HG03045 (cell line): ENCODE results near the gene NLRP6.
A peak's percentile ranks its signal among the peaks of the same experiment; 100 is the strongest.

Experiments
- ATAC-seq: cut with Tn5 transposase; IDR thresholded peaks from one replicate; pipeline ENCODE4 v1.9.1; 2021; ENCODE audit warnings: mild to moderate bottlenecking, moderate library complexity; ENCODE audit not compliant: unreplicated experiment

Gene NLRP6

DNA sequence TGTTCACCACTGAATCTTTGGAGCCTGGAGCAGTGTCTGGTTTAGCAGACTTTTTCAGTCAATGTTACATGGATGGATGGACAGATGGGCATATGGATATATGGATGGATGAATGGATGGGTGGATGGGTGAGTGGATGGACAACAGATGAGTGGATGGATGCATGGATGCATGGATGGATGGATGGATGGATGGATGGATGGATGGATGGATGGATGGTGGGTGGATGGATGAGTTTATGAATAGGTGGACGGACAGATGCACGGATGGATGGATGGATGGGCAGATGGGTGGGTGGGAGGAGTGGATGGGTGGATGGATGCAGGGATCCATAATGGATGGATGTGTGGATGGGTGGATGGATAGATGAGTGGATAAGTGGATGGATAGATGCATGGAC lies 22.4 kb upstream of the NLRP6 start:
- no peak for ATAC-seq

- ATAC-seq = no peak
These were observed 21.1 kb upstream of the NLRP6 start for GRCh38 chr11:256952-257737.

DNA sequence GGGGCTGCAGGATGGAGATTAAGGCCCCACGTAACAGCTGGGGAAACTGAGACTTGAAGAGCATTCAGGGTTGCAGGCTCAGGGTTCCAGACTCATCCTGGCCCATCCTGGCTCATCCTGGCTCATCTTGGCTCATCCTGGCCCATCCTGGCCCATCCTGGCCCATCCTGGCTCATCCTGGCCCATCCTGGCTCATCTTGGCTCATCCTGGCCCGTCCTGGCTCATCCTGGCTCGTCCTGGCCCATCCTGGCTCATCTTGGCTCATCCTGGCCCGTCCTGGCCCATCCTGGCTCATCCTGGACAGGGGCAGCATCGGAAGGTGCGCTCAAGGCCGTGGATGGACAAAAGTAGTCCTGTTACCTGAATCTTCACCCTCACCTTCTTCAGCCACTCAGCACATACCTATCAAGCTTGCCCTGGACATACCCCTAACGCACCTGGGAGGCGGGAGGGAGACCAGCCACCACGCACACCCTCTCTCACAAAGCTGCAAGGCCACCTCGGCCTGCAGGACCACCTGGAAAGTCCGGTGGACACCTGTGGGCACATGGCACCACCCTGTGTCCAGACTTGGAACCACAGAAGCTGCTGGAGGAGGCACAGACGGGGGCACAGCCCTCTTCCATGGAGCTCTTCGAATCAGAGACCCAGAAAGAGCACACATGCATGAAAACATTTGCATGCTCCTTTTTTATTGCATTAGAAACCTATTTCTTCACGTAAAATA lies 20.3 kb upstream of the NLRP6 start:
- ATAC-seq = no peak

DNA sequence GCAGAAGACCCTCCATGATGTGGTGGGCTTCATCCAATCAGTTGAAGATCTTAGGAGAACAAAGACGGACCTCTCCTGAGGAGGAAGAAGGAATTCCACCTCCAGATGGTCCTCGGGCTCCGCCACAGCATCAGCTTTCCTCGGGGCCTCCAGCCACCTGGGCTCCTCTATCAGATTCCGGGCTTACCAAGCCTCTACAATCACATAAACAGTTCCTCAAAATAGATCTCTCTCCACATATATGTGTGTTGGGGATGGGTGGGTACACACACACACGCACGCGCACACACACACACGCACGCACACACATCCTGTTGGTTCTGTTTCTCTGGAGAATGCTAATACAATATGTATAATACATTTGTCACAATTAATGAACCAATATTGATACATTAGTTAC lies 18.8 kb upstream of the NLRP6 start:
- no peak for ATAC-seq

DNA sequence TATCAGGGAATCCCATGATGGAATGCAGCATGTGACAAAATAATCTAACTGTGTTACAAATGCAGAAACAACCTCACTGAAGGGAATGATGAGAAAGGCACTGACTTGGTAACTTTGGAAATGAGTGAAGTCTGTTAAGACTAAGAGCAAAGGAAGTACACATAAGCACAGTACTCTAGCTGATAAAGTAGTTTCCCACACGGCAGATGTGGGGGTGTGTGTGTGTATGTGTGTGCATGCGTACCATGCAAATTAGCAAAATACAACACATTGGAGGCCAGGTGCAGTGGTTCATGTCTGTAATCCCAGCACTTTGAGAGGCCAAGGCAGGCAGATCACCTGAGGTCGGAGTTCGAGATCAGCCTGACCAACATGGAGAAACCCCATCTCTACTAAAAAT lies 16.6 kb upstream of the NLRP6 start:
- ATAC-seq = no peak

DNA sequence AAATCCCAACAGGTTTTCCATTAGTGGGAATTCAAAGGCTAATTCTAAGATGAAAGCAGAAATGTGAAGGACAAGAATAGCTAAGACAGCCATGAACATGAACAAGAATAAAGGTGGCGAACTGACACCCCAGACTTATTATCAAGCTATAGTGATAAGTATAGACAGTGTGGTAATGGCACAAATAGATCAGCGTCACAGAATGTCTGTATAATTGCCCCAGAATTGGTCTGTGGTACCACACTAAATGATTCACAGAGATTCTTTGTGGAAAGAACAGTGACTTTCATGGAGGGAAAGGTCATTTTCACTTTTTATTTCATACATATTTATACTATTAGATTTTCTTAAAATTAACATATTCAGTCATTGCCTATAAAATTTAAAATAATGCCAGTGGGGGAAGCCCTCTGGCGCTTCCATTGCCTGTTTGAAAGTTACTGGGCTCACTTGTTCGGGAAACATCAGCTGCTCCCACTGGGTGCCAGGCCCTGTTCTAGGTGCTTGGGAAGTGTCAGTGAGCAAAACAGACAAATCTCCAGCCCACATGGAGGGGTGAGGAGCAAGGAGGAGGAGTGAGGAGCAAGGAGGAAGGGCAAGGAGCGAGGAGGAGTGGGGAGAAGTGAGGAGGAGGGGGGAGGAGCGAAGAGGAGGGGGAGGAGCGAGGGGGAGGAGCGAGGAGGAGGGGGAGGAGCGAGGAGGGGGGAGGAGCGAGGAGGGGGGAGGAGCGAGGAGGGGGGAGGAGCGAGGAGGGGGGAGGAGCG lies 11.3 kb upstream of the NLRP6 start:
- ATAC-seq = no peak

GRCh38 chr11:267491-267994 lies 10.7 kb upstream of the NLRP6 start:
- ATAC-seq = no peak

DNA sequence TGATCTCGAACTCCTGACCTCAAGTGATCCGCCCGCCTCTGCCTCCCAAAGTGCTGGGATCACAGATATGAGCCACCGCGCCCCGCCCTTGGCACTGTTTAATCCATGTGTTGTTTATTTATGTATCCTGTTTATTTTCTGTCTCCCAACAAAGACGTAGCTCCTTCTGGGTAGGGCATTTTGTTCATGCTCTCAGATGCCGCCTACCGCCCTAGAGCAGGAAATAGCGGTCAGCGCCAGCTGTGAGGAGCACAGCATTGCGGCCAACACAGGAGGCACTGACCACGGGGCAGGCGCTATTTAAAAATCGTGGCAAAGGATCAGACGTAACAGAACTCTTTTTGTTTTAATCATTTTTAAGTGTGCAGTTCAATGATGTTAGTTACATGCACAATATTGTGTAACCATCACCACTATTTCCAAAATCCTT lies 9.5 kb upstream of the NLRP6 start:
- peak; percentile 48 for ATAC-seq

- peak; percentile 56 for ATAC-seq
These were observed 8.9 kb upstream of the NLRP6 start for GRCh38 chr11:269146-269890.

- ATAC-seq = no peak
These were observed 7.5 kb upstream of the NLRP6 start for GRCh38 chr11:270451-271318.

- no peak for ATAC-seq
These were observed 6.9 kb upstream of the NLRP6 start for GRCh38 chr11:271319-271715.

GRCh38 chr11:272195-272930 lies 5.8 kb upstream of the NLRP6 start:
- no peak for ATAC-seq

DNA sequence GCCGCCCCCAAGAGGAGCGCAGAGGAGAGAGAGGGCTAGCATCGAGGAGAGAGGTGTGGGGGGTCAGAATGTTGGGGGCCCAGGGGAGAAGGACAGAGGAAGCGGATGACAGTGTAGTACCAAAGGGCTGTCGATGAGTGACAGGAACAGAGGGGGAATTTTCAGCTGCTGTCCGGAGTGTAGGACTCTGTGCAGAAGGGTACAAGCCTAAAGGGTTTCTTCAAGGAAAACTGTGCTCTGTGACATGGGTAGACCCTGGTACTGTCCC lies 5.3 kb upstream of the NLRP6 start:
- no peak for ATAC-seq

DNA sequence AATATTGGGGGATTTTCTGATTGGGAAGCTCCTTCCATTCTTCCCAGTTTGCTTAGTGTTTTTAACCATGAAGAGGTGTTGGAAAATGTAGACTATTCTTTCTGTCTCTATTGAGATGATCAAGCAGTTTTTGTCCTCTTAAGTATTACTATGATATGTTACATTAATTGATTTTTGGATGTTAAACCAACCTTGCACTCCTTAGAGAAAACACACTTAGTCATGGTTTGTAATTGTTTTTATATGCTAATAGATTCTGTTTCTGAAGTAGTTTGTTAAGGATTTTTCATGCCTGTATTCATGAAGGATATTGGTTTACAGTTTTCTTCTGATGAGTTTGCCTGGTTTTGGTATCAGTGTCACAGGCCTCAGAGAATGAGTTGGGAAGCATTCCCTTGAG lies 2.0 kb upstream of the NLRP6 start:
- ATAC-seq = no peak

DNA sequence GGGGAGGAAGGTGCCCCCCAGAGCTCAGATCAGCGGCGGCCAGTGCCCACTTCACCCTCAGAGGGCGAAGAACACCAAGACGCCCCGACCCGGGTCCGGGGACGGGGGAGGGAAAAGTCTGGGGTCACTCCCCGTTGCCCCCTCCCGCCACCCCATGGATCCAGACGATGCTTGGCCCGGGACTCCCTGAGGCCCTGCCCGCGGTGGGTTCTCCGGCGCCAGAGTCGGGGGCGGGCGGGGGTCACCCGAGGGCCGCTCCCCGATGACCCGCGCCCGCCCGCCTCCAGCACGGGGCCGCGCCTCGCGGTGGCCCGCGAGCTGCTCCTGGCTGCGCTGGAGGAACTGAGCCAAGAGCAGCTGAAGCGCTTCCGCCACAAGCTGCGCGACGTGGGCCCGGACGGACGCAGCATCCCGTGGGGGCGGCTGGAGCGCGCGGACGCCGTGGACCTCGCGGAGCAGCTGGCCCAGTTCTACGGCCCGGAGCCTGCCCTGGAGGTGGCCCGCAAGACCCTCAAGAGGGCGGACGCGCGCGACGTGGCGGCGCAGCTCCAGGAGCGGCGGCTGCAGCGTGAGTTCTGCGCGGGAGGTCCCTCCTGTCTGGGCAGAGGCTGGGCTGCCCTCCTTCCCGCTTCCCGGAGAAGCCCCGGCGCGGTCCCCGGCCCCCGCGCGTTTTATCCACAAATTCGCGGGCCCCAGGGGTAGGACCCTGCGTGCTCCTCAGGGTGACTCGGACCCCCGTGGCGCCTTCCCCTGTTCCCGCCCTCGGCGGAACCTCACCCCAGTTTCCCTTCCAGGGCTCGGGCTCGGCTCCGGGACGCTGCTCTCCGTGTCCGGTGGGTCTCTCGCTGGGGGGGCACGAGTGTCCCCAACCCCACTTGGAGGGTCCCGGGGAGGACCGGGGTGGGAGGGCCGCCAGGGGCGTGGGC lies 1.1 kb downstream of the NLRP6 start:
- no peak for ATAC-seq

GRCh38 chr11:279966-280705 lies 1.9 kb downstream of the NLRP6 start:
- ATAC-seq = no peak

- ATAC-seq = no peak
These were observed 2.7 kb downstream of the NLRP6 start for GRCh38 chr11:280706-281485.
